GM10847 (cell line): ENCODE measurements around the gene NPAS3.

Experiments used
- POLR2A ChIP-seq: IDR thresholded peaks from 2 replicates; pipeline ENCODE4 v1.6.1; 2011; ENCODE audit not compliant: insufficient read length; ENCODE audit errors: extremely low read depth

Gene NPAS3

GRCh38 chr14:33811721-33812120 lies 873.0 kb downstream of the NPAS3 start:
- TF ChIP-seq POLR2A: no peak

GRCh38 chr14:33812181-33812580 lies 873.5 kb downstream of the NPAS3 start:
- TF ChIP-seq POLR2A: no peak

DNA sequence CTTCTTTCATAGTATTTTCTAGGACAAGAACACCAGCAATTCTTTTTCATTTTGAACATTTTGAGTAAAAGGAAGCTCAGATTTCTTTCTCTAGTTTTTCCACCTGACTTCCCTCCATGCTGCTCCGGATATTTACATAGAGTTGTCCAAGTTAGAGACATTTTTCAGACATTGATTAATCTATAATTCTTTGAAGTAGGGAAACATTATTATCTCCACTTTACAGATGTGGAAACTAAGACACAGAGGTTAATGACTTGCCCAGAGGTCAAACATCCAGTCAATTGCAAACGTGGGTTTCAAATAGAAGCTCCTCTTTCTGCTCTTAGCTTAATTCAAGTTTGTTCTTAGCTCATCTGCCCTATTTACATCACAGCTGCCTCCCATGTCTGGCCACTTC lies 873.9 kb downstream of the NPAS3 start:
- TF ChIP-seq POLR2A: no peak

DNA sequence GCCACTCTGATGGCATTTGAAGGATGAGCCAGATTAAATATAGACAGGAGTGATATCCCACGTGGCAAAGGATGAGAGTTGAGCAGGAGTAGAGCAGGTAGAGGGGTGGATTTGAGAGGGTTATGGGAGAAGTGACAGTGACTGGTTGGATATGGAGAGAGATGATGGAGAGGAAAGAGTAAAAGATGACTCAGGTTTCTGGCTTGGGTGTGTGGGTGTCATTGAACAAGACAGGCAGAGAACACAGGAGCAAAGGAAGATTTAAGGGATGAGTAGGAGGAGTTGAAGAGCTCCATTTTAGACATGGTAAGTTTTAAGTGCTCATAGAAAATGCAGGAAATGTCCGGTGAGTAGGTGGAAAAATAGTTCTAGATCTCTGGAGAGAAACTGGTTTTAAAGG lies 875.3 kb downstream of the NPAS3 start:
- no peak for TF ChIP-seq POLR2A

DNA sequence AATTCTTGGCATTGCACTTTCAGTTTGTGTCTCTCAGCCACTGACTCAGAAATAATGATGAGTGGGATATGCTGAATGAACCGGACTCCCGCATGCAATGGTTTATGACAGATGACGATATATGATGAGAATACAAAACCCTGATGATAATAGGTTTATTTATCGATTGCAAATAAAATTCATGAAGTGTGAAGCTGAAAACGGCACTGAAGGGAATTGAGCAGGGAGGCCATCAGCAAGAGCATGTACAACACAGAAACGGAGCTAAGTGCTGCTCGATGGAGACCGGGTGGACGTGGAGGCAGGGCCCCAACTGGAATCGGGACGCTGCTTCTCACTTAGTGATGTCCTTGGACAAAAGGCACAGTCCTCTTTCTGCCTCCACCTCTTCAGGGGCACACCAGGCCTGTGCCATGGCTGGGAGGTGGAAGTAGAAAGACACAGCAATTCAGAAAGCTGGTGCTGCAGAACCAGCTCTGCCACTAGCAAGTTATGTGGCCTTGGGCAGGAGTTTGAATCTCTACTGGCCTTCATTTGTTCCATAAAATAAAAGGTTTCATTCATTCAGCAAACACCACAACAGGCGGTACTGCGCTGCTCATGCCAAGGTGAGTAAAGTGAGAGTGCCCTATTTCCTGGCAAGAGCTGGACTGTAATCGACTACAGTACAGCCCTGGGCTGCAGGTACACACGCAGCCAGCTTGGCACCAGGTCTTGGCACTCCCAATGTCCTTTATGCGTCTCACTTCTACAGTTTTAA lies 895.2 kb downstream of the NPAS3 start:
- TF ChIP-seq POLR2A: no peak

DNA sequence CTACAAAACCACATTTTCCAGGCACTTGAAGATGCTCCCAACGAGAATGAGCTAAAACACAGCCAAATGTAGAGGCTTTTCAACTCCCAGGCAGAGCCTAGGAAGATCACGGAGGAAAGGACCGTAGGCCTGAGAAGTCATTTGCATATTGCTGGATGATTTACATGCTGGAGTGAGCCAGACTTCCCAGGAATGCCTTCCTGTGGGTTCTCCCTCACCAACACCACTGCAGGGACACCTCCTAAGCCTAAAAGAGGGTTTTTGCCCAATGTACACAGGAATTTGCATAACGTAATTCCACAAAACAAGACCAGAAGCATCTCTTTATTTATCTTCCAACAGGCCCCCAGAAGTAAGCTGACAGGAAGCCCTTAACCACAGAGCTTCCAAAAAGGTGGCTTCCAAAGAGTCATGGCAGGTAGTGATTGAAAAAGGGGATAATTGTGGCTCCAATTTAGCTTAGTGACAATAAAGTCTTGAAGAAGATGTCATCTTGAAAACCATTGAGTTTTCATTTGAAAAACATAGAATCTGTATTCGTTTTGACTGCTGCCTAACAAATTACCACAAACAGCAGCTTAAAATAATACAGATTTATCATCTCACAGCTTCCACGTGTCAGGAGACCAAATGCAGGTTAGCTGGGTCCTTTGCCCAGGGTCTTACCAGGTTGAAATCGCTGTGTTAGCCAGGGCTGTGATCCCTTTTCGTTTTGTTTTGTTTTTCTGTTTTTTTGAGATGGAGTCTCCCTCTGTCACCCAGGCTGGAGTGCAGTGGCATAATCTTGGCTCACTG lies 896.0 kb downstream of the NPAS3 start:
- no peak for TF ChIP-seq POLR2A

DNA sequence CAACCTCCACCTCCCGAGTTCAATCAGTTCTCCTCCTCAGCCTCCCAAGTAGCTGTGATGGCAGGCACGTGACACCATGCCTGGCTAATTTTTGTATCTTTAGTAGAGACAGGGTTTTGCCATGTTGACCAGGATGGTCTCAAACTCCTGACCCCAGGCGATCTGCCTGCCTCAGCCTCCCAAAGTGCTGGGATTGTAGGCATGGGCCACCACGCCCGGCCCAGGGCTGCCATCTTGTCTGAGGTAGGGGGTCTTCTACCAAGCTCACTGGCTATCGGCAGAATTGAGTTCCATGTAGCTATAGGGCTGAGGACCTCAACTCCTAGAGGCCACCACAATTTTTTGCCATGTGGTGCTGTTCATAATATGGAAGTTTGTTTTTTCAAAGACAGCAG lies 896.6 kb downstream of the NPAS3 start:
- no peak for TF ChIP-seq POLR2A

GRCh38 chr14:33835677-33836076 lies 897.0 kb downstream of the NPAS3 start:
- TF ChIP-seq POLR2A: no peak

DNA sequence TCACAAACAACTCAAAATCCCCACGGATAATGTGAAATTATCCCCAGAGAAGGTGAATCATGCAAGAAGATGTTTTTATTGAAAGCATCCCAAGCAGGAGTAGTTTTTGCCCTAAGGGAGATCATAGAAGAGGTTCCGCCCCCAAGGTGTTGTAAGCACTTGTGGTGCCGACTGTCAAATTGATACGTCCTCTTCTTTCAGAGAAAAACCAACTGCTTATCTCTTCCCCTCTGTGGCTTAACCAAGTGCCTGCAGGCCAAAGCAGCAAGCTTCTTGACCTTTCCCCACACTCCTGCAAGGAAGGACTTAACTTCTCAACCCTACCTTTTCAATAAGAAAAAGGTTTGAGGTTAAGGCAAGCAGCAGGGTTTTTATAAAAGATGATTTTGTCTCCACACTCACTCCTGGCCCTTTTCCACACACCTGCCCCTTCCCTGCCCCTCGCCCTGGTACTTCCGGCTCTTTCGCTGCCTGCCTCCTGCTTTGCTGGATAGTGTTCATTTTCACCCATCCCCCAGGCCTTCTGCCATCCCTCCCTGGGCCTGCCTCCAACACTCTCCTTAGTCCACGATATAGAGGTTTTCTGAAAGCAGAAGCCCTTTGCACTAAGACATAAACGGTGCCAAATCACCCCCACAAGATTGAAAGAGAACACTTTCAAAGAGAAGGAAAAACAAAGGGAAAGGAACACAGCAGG lies 897.7 kb downstream of the NPAS3 start:
- TF ChIP-seq POLR2A: no peak

DNA sequence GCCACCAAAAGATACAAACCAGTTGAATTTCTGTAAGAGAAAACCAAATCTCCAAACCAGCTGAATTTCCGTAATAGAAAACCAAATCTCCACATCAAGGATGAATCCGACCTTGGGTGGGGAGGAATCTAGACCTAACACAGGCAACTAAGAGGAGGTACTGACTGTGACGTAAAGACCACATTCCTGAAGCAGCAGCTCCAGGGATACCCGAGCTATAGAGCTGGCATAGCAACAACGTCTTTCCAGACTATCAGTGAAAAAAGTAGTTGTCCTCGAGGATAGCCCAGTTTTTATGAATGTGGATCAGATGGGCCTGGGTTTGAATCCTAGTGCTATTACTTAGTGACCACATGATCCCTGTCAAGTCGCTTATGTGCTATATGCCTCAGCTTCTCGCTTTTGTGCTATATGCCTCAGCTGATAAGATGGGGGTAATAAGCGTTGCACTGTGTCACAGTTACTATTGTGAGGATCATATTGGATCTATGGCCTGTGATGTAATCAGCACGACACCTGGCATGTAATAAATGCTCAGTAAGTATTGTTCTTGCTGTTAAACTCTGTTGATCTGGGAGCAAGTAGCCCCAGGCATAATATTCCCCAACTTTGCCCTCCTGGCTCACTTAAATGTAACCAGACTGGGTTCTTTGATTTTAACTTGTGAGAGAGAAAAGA lies 898.4 kb downstream of the NPAS3 start:
- TF ChIP-seq POLR2A: no peak

- no peak for TF ChIP-seq POLR2A
Observed at GRCh38 chr14:33837943-33838683, 899.4 kb downstream of the NPAS3 start.

- no peak for TF ChIP-seq POLR2A
Observed at GRCh38 chr14:33839193-33840076, 900.8 kb downstream of the NPAS3 start.

DNA sequence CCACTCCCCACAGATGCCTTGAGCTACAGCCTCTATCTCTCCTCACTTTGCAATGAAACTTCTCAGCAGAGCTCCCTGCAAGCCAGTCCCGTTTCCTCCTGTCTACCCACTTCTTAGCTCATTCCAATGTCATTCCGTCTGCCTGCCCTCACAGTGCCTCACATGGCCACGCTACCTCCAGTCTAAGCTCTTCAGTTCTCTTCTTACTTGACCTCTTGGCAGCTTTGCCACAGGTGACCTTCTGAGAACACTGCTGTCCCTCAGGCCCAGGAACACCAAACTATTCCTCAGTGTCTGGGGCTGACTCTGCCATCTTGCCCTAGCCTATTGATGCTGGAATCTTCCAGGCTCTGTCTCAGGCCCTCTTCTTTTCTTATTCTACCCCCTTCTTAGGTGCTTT lies 902.1 kb downstream of the NPAS3 start:
- TF ChIP-seq POLR2A: no peak

DNA sequence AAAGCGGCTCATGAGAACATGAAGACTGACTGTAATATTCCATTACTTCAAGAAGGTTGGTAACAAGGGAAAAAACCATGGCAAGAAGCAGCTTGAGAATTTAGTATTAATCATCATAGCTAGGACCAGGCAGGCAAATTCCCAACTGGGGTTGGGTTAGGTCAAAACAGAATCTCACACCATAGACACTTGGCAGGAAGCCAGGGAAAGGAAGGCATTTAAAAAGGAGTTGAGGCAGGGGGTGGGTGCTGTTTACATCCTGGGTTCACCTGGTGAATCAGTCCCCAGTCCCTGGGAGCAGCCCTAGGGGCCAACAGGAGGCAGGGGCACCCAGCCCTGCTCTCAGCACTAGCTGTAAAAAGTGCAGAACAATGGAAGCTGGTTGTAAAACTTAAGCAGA lies 903.6 kb downstream of the NPAS3 start:
- TF ChIP-seq POLR2A: no peak
